Right lobe of liver (tissue), 6 donors: ENCODE measurements around the gene BCL2A1. TPM values are rescaled to one million over a fixed set of nuclear protein-coding genes. Genes with fewer than 3 reads are reported as not detected.
A peak's percentile ranks its signal among the peaks of the same experiment; 100 is the strongest.
"Not testable (repeated sequence)": the region's sequence is repeated elsewhere in the genome, so short reads cannot be mapped to it uniquely, and the experiment has no call there.

Experiments
- ATAC-seq, 4 donors: fragments of 200-7000 bp; cut with Tn5 transposase; one replicate each; pipeline ENCODE4 v1.9.1; 2020; ENCODE audit warnings: mild to moderate bottlenecking in 4 of 4, moderate library complexity in 4 of 4
- DNase-seq, 3 donors: peaks; one replicate each; pipeline ENCODE4 v3.0.0-alpha.2; 2020
- H3K27ac ChIP-seq, 3 donors: fragments of 200-600 bp; one replicate each; pipeline ENCODE4 v1.8.0; 2022
- H3K27me3 ChIP-seq, 2 donors: fragments of 200-600 bp; one replicate each; pipeline ENCODE4 v1.8.0; 2022
- H3K36me3 ChIP-seq, 4 donors: fragments of 200-600 bp; sonication (generic) in 1 of 4; one replicate each; pipeline versions ENCODE4 v1.5.1 to v1.8.0; 2017 to 2022; ENCODE audit warnings: control low read depth in 1 of 4
- H3K4me1 ChIP-seq, 4 donors: fragments of 200-600 bp; sonication (generic) in 1 of 4; one replicate each; pipeline versions ENCODE4 v1.5.1 to v1.8.0; 2017 to 2022; ENCODE audit warnings: control low read depth in 1 of 4
- H3K4me3 ChIP-seq, 3 donors: fragments of 200-600 bp; one replicate each; pipeline ENCODE4 v1.8.0; 2022
- H3K9me3 ChIP-seq, 4 donors: fragments of 200-600 bp; sonication (generic) in 1 of 4; one replicate each; pipeline versions ENCODE4 v1.5.1 to v1.8.0; 2017 to 2022; ENCODE audit warnings: control low read depth in 1 of 4
- POLR2A ChIP-seq: fragments of 450-650 bp; IDR thresholded peaks from one replicate; pipeline ENCODE4 v1.6.1; 2017; ENCODE audit warnings: antibody characterized with exemption, mild to moderate bottlenecking
- WGBS: methylation state at CpG from one replicate; pipeline ENCODE4 v1.1.6; 2018; ENCODE audit warnings: low coverage, low lambda C conversion rate; ENCODE audit not compliant: insufficient coverage; ENCODE audit errors: missing lambda C conversion rate; 5-methylcytosine and 5-hydroxymethylcytosine counted together
- intact Hi-C, 2 donors: fragments of 100-400 bp; cut with DNase I; formaldehyde crosslinking; loops; one replicate each; pipeline versions ENCODE4 v1.11.2 to v1.14.1; 2022
- long read RNA-seq: library from polyadenylated mRNA; unstranded; transcript quantifications from one replicate; pipeline ENCODE4 v2.0.0, GENCODE V29; 2019
- total RNA-seq, 6 experiments: library from RNA; depleted of rRNA in 2 of 6; stranded (reverse); fragments of >200 nt in 2 of 6; fragmentation: NEBNext Ultra II Directional in 3 of 6; extraction: Animal tissue kit (Norgen Biotek cat#: 25700) in 3 of 6; gene quantifications; one replicate each; pipeline versions ENCODE4 v1.1.0 to v1.2.4, GENCODE V29; 2016 to 2023
- TF ChIP-seq, protein P1 (sequence below), 4 donors: fragments of 200-600 bp in 3 of 4; fragments of 450-650 bp in 1 of 4; IDR thresholded peaks; one replicate each; pipeline versions ENCODE4 v1.5.1 to v1.8.0; 2016 to 2022; ENCODE audit warnings: antibody characterized with exemption in 4 of 4, mild to moderate bottlenecking in 2 of 4
- donor health status: DM: no; HTN: yes; CAD: no.
- donor health status: DM: no; HTN: no; CAD: no.
- donor health status: DM: no; HTN: no; CAD: no.
- donor health status: DM: no; HTN: yes; CAD: no.
- donor health status: DM: no; HTN: yes; CAD: no.

Gene BCL2A1
- 1 to 10 TPM in 4 of 6 experiments, under 1 TPM in 2; 0.26 to 6.9 (median 1.8) TPM for total RNA-seq
- long read RNA-seq, partial matches to known transcripts = 0 of 1 reads
- long read RNA-seq, other reads (novel, unspliced or antisense) = 0 of 1 reads

- peak within 1 kb of the TSS in 2 of 3 donors; percentile 39 to 66 for H3K27ac ChIP-seq
- H3K27me3 ChIP-seq = no peaks in the 10 kb centered on the region
- H3K36me3 ChIP-seq = no peaks in the 10 kb centered on the region
- intact Hi-C loops = no loop called here
- DNase-seq = peak in 1 of 3 donors; percentile 49
- WGBS = 42% methylated on average over 11 of the region's 11 CpGs
- peak; percentile 41 for TF ChIP-seq POLR2A
- TF ChIP-seq, protein P1, sequence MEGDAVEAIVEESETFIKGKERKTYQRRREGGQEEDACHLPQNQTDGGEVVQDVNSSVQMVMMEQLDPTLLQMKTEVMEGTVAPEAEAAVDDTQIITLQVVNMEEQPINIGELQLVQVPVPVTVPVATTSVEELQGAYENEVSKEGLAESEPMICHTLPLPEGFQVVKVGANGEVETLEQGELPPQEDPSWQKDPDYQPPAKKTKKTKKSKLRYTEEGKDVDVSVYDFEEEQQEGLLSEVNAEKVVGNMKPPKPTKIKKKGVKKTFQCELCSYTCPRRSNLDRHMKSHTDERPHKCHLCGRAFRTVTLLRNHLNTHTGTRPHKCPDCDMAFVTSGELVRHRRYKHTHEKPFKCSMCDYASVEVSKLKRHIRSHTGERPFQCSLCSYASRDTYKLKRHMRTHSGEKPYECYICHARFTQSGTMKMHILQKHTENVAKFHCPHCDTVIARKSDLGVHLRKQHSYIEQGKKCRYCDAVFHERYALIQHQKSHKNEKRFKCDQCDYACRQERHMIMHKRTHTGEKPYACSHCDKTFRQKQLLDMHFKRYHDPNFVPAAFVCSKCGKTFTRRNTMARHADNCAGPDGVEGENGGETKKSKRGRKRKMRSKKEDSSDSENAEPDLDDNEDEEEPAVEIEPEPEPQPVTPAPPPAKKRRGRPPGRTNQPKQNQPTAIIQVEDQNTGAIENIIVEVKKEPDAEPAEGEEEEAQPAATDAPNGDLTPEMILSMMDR (IDR thresholded peaks at IDR 0.05) = no peak
- peak; percentile 39 to 53 (median 46) for ATAC-seq
- H3K4me3 ChIP-seq = peak within 1 kb of the TSS in 1 of 3 donors; percentile 8
- no peaks in the 10 kb centered on the region for H3K9me3 ChIP-seq
- peaks cover 0 to 23% (median 0%) of the 10 kb centered on the region in 4 donors for H3K4me1 ChIP-seq
These were observed at the start of gene BCL2A1 for GRCh38 chr15:79970624-79971434. TSS of gene BCL2A1 (minus strand) at chr15:79971196. CDS start at chr15:79971119, 77 bp downstream.

- Histone ChIP-seq H3K9me3 (no peaks in the 10 kb centered on the region), H3K4me1 (no peaks in the 10 kb centered on the region), H3K36me3 (no peaks in the 10 kb centered on the region), H3K27ac (no peak overlapping the region), H3K27me3 (no peaks in the 10 kb centered on the region), H3K4me3 (no peak overlapping the region)
- no peak for TF ChIP-seq POLR2A
- TF ChIP-seq, protein P1 (IDR thresholded peaks at IDR 0.05) = no peak
- 80% methylated on average over 2 of the region's 3 CpGs for WGBS
- ATAC-seq (no peak), DNase-seq (no peak)
- intact Hi-C loops = no loop called here
These were observed 49.7 kb upstream of the BCL2A1 start for GRCh38 chr15:80020731-80021130.

GRCh38 chr15:80020149-80020548, 49.2 kb upstream of the BCL2A1 start:
- ATAC-seq, H3K27me3 ChIP-seq, H3K36me3 ChIP-seq, intact Hi-C loops, DNase-seq, H3K9me3 ChIP-seq, H3K4me3 ChIP-seq, H3K27ac ChIP-seq, H3K4me1 ChIP-seq: not testable (repeated sequence)
- 94% methylated on average over 6 of the region's 6 CpGs for WGBS

DNA sequence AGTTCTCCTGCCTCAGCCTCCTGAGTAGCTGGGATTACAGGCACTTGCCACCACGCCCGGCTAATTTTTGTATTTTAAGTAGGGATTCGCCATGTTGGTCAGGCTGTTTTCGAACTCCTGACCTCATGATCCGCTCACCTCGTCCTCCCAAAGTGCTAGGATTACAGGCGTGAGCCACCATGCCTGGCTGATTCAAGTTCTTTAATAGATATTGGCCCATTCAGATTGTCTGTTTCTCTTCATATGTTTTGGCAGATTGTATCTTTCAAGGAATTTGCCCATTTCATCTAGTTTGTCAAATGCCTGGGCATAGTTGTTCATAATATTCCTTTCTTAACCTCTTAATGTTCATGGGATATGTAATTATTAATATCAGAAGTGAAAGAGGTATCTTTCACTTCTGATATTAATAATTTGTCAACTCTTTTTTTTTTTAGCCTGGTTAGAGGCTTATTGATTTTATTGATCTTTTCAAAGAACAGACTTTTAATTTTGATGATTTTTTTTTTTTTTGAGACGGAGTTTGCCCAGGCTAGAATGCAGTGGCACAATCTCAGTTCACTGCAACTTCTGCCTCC, 48.3 kb upstream of the BCL2A1 start:
- Histone ChIP-seq H3K27me3 (no peaks in the 10 kb centered on the region), H3K27ac (no peak overlapping the region), H3K4me1 (no peaks in the 10 kb centered on the region), H3K4me3 (no peak overlapping the region), H3K9me3 (no peaks in the 10 kb centered on the region), H3K36me3 (no peaks in the 10 kb centered on the region)
- TF ChIP-seq POLR2A = no peak
- TF ChIP-seq, protein P1 (IDR thresholded peaks at IDR 0.05) = no peak
- intact Hi-C loops = no loop called here
- ATAC-seq (no peak), DNase-seq (no peak)
- 72% methylated on average over 3 of the region's 8 CpGs for WGBS

DNA sequence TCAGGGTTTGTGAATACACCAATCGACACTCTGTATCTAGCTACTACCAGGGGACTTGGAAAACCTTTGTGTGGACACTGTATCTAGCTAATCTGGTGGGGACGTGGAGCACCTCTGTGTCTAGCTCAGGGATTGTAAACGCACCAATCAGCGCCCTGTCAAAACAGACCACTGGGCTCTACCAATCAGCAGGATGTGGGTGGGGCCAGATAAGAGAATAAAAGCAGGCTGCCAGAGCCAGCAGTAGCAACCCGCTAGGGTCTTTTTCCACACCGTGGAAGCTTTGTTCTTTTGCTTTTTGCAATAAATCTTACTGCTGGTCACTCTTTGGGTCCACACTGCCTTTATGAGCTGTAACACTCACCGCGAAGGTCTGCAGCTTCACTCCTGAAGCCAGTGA, 46.1 kb upstream of the BCL2A1 start:
- ATAC-seq, H3K36me3 ChIP-seq, H3K27me3 ChIP-seq, H3K9me3 ChIP-seq, H3K4me1 ChIP-seq, H3K4me3 ChIP-seq, intact Hi-C loops, H3K27ac ChIP-seq, DNase-seq: not testable (repeated sequence)
- 66% methylated on average over 4 of the region's 8 CpGs for WGBS

DNA sequence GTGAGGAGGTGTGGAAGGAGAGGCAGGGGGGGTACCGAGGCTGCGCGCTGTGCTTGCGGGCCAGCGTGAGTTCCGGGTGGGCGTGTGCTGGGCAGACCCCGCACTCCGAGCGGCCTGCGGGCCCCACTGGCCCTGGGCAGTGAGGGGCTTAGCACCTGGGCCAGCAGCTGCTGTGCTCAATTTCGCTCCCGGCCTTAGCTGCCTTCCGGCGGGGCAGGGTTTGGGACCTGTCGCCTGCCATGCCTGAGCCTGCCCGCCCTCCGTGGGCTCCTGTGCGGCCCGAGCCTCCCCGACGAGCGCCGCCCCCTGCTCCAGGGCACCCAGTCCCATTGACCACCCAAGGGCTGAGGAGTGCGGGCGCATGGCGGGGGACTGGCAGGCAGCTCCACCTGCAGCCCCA, 45.5 kb upstream of the BCL2A1 start:
- H3K36me3 ChIP-seq, intact Hi-C loops, H3K4me3 ChIP-seq, ATAC-seq, H3K27me3 ChIP-seq, H3K9me3 ChIP-seq, DNase-seq, H3K4me1 ChIP-seq, H3K27ac ChIP-seq: not testable (repeated sequence)
- WGBS = no CpG with 5 or more reads among the region's 27 CpGs
